ENCODE results near the gene EFCAB11.

DNA sequence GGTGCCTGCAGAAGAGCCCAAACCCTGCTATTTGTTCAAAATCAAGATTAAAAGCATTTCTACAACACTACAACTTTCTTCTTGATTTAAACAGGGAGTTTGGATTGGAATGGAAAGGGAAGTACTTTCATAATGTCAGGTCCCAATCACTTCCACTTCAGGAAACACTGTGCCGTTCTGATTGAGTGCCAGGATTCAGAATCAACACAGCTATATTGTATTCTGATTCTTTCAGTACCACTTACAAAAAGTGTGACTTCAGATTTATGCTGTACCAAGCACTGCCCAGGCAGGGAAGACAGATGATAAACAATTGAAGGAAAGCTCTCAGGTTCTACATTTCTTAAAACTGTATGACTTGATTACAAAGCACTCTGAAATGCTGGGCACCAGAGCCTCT lies 4.4 kb upstream of the EFCAB11 start:
- TF ChIP-seq POLR2A (IDR thresholded peaks at IDR 0.05): no peak
- TF ChIP-seq POLR2AphosphoS5 (IDR thresholded peaks at IDR 0.05): no peak
